ENCODE data around the gene RPS15A.

The RPS15A gene

DNA sequence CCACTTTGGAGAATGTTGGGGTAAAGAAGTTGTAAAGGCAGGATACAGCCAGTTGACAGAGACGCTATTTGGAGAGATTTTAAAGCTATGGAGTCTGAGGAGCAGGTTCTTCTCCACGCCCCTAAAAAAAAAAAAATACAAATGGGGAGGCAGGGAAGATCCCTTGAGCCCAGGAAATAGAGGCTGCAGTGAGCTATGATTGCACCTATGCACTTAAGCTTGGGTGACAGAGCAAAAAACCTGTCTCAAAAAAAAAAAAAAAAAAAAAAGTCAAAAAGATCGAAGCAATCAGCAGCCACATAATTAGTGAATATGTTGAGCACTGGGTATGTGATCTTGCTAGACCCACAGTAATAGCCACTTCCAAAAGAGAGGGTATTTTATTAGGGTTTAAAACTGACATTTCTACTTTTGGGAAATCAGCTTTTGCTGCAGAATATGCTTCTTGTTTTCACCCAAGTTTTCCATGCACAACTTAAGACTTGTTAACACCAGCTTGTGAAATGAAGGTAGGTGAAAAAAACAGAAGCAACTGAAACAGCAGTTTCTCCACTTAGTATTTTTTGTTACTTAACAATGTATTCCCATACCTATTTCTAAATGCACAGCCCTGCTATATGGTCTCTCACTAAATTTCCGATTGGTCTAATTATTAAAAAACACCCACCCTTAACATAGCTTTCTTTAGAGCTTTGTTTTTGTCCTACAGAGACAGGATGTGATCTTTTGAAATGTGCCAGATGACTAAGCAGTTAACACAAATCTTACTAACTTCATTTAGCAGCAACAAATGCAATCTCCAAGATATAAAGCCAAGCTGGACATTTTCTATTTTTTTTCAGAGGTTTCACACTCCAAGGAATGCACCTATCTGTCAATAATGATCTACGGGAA is 13.7 kb upstream of the RPS15A start:
- Mint-ChIP-seq H3K4me1 (ENCODE audit: low read depth) (peaks cover 45% of the 10 kb centered on the region), H3K36me3 (peaks cover 4% of the 10 kb centered on the region), H3K27ac (peak overlapping the region; percentile 90), H3K9me3 (ENCODE audit: low read depth) (no peaks in the 10 kb centered on the region), H3K27me3 (no peaks in the 10 kb centered on the region), H3K4me3 (peak overlapping the region; percentile 47)

DNA sequence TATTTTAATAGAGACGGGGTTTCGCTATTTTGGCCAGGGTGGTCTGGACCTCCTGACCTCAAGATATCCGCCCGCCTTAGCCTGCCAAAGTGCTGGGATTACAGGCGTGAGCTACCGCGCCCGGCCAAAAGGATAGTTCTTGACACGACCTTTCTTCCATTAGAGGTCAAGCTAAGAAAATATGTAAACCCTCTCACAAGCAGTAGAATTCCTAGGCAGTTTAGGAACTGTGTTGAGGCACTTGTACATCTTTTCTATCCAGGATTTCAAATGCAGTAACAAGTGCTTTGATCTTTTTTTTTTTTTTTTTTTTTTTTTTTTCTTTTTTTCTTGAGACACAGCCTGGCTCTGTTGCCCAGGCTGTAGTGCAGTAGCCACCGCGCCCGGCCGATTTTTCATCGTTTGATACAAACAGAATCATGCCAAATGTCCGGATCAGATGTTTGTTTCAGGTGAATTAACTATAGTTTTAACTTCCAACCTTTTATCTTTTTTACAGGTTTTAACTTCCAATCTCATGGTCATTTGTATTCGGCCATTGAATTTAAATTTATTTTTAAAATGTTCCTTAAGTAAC is 12.7 kb upstream of the RPS15A start:
- H3K4me3 Mint-ChIP-seq = peak overlapping the region; percentile 96
- no peaks in the 10 kb centered on the region for H3K36me3 Mint-ChIP-seq
- no peaks in the 10 kb centered on the region for H3K9me3 Mint-ChIP-seq (ENCODE audit: low read depth)
- H3K4me1 Mint-ChIP-seq (ENCODE audit: low read depth) = peaks cover 51% of the 10 kb centered on the region
- peak overlapping the region; percentile 80 for H3K27ac Mint-ChIP-seq
- H3K27me3 Mint-ChIP-seq = no peaks in the 10 kb centered on the region

DNA sequence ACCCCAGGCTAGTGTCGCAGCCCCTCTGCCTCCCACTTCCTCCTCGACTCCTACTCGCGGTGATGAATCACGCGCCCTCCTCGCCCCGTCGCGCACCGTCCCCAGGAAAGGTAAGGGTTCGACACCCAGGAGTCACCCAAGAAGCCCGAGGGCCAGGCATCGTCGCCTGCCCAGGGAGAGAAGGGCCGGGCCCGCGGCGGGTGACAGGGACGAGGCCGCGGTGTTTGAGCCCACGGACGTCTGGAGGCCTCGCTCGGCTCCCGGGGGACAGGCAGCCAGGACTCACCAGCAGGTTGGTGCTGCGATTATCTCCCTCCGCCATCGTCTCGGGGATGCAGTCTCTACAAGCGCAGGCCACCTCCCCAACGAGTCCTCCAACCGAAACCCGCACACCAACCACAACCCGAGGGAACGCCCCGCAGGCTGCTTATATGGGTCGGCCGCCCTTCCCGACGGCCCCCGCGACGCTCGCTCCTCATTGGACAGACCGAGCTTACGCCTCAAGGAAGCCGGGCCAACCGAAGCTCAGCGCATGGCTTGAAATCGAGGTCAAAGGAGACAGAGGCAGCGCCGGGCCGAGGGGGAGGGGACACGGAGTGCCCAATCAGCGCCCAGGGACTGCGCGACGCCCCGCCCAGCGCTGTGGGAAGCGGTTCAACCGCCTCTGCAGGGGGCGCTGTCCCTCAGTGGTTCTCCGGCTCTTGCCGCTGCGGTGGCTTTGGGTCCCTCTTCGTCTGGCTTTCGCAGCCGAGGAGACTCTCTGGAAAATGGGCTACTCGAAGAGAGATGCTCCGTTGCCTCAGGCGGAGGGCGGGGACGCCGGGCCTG is 11.2 kb upstream of the RPS15A start, which contains the start of gene ARL6IP1:
TSS of gene ARL6IP1 (minus strand) at position 405 of the 828 bp plus-strand sequence. CDS start at position 322, 83 bp downstream.
- peak within 1 kb of the TSS; percentile 95 for H3K27ac Mint-ChIP-seq

DNA sequence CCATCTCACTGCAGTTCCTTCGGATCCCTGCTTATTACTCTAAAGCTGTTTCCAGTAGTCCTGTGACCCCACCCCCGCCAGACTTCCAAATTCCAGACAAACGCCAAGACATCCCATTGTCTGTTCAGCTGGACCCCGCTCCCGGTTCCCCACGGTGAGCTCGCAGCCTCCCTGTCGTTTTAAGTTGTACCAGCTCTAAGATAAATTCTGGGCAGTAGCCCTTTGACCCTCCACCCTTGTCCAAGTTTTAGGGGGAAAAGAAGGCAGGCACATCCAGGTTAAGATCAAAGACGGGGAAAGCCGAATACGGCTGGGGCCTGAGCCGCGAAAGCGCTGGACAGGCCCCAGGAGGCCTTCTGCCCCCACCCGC is 10.6 kb upstream of the RPS15A start:
- Mint-ChIP-seq H3K4me1 (ENCODE audit: low read depth) (peaks cover 53% of the 10 kb centered on the region), H3K27ac (peak overlapping the region; percentile 95)

More for the DNA sequence above, 11.2 kb upstream of the RPS15A start, which contains the start of gene ARL6IP1:
- Mint-ChIP-seq H3K4me3 (peak within 1 kb of the TSS; percentile 96), H3K9me3 (ENCODE audit: low read depth) (no peaks in the 10 kb centered on the region), H3K4me1 (ENCODE audit: low read depth) (peaks cover 53% of the 10 kb centered on the region), H3K36me3 (no peaks in the 10 kb centered on the region), H3K27me3 (no peaks in the 10 kb centered on the region)

DNA sequence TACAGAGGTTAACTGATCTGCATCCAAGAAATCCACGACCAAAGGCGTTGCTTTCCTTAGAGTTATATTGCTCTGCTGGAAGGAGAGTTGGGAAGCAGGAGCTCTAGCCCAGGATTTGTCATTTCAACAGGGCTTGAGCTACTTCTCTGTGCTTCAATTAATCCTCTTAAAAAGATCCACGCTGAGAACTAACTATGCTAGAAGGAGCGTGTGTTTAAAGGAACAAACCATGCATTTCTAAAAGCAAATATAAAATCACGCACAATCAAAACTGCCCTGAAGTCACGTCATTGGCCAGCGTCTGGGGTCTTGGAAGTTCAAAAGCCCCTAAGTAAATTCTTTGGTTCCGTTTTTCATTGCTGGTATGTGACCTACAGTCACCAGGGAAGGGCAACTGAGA is 10.2 kb upstream of the RPS15A start:
- no peaks in the 10 kb centered on the region for H3K36me3 Mint-ChIP-seq
- no peaks in the 10 kb centered on the region for H3K9me3 Mint-ChIP-seq (ENCODE audit: low read depth)
- H3K4me3 Mint-ChIP-seq = peak overlapping the region; percentile 96
- peaks cover 52% of the 10 kb centered on the region for H3K4me1 Mint-ChIP-seq (ENCODE audit: low read depth)
- no peaks in the 10 kb centered on the region for H3K27me3 Mint-ChIP-seq
- H3K27ac Mint-ChIP-seq = peak overlapping the region; percentile 95

More for the DNA sequence above, 10.6 kb upstream of the RPS15A start:
- Mint-ChIP-seq H3K4me3 (peak overlapping the region; percentile 96), H3K36me3 (no peaks in the 10 kb centered on the region), H3K27me3 (no peaks in the 10 kb centered on the region), H3K9me3 (ENCODE audit: low read depth) (no peaks in the 10 kb centered on the region)

DNA sequence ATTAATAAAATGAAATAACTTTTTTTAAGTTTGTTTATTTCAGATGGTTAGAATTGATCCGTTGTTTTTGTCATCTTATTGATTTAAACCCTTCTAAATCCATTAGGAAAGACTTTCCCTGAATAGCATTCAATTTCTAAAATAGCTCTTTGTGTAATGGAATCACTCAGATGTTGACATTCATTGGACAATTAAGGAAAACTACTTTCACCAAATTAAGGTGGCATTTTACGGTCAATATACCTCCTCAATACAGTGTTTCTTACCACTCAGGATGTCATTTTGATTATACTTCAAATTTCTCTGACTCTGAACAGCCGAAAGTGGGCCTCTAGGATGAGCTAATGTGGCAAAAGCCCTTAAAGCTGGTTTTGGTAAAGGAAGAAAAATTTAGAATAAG is 9.4 kb upstream of the RPS15A start:
- H3K9me3 Mint-ChIP-seq (ENCODE audit: low read depth) = no peaks in the 10 kb centered on the region
- peak overlapping the region; percentile 96 for H3K4me3 Mint-ChIP-seq
- peak overlapping the region; percentile 95 for H3K27ac Mint-ChIP-seq
- no peaks in the 10 kb centered on the region for H3K36me3 Mint-ChIP-seq
- no peaks in the 10 kb centered on the region for H3K27me3 Mint-ChIP-seq
- peaks cover 48% of the 10 kb centered on the region for H3K4me1 Mint-ChIP-seq (ENCODE audit: low read depth)

DNA sequence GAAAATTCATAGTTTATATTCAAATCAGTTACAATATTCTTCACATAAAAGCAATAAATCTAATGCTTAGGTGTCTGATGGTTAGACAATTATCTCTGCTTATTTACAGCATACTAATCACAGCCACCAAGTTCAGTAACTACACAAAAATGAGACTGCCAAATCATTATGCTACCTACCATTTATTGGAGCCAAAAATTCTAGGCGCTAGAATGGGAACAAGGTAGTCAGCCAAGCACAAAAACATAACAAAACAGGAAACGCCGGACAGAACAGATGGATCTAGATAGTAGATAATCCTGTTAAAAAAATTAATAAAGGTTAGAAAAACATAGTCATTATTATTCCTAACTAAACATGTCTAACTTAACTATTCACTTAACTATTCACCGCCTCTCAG is 7.6 kb upstream of the RPS15A start:
- Mint-ChIP-seq H3K36me3 (peaks cover 6% of the 10 kb centered on the region), H3K27me3 (no peaks in the 10 kb centered on the region), H3K27ac (no peak overlapping the region), H3K4me3 (no peak overlapping the region), H3K9me3 (ENCODE audit: low read depth) (no peaks in the 10 kb centered on the region), H3K4me1 (ENCODE audit: low read depth) (peaks cover 36% of the 10 kb centered on the region)

DNA sequence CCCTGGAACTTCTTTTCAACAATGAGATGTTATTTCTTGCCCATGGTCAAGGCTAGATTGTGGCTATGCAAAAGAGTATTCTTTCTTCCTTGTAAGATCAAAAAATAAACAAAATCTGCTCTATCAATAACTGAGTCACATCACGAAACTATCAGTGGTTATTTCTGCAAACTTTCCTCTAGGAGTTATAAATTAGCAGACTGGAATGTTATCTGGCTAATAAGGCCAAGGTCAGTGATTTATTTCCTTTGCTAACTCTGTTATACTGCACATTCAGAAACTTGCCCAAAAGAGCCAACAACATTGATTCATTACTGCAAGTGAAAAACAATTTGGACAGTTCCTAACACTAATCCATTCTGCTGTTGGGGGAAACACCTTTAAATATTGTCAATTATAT is 6.2 kb upstream of the RPS15A start:
- no peaks in the 10 kb centered on the region for H3K9me3 Mint-ChIP-seq (ENCODE audit: low read depth)
- H3K4me1 Mint-ChIP-seq (ENCODE audit: low read depth) = peaks cover 27% of the 10 kb centered on the region
- peaks cover 7% of the 10 kb centered on the region for H3K36me3 Mint-ChIP-seq
- no peak overlapping the region for H3K27ac Mint-ChIP-seq
- no peak overlapping the region for H3K4me3 Mint-ChIP-seq
- H3K27me3 Mint-ChIP-seq = no peaks in the 10 kb centered on the region

DNA sequence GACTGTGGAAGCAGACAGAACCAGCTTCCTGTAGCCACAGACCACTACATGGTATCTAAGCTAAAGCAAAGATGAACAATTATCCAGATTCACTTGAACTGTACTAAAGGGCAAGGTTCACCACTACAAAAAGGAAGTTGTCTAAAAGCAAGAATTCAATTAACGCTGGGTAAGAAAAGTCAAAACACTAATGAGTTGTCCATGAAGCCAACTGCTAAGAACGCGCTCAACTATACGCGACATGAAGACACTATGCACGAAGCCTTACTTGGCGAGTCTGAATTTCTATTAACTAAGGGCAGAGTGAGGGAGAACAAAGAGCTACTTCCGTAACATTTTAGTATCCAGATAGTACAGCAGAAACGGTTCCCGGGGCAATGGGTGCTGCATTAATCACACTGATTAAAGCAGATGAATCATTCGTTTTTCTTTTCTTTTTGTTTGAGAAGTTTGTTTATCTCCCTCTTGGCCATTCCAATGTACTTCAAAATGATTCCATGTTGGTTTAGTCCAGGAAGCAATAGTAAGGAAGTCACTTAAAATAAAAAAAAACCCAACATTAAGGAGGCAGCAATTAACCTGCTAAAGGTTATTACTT is 2.8 kb upstream of the RPS15A start:
- peaks cover 22% of the 10 kb centered on the region for H3K36me3 Mint-ChIP-seq
- H3K27me3 Mint-ChIP-seq = no peaks in the 10 kb centered on the region
- H3K4me1 Mint-ChIP-seq (ENCODE audit: low read depth) = peaks cover 18% of the 10 kb centered on the region
- H3K27ac Mint-ChIP-seq = no peak overlapping the region
- no peak overlapping the region for H3K4me3 Mint-ChIP-seq
- H3K9me3 Mint-ChIP-seq (ENCODE audit: low read depth) = no peaks in the 10 kb centered on the region

DNA sequence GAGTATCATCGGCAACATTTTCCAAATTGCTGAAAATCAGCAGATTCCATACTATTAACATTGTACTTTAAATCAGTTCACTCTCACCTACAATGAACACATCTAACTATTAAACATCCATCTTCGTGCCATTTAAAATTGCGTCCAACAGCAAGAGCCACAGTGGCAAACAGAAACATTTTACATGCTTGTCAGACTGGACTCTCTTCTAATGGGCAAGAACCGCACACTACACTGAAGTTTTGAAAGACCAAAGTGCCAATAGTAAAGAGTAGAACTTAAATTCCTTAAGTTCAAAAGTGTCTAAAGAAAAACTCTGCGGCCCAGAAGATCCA is 652 bp downstream of the RPS15A start:
- peaks cover 47% of the 10 kb centered on the region for H3K4me1 Mint-ChIP-seq (ENCODE audit: low read depth)
- H3K36me3 Mint-ChIP-seq = peaks cover 42% of the 10 kb centered on the region
- peak overlapping the region; percentile 99 for H3K4me3 Mint-ChIP-seq

DNA sequence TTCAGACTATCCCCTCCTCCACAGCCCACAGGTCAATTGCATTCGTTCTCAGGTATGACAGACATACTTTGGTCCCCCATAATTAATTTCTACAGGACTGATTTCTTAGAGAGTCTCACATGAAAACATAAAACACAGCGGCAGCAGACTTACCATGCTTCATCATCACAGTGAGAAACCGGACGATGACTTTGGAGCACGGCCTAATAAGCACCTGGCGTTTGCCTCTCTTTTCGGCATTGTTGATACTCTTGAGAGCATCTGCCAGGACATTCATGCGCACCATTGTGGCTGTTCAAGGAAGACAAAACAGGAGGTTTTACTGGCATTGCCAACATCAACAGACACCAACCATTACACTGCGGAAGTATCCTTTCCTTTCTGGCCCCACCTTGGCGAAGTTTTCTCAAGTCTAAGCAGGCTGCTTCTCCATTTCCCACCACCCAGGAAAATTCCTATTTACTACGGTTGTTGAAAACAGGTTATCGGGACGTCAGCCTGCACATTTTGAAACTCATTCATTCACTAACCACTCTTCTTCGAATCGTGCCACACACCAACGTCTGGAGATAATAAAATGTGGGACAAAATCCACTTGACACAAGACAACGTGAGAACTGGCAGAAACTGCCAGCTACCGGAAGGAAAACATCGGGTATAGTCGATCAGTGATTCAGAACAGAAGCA is 1.2 kb downstream of the RPS15A start:
- H3K27me3 Mint-ChIP-seq = no peaks in the 10 kb centered on the region
- peak overlapping the region; percentile 99 for H3K4me3 Mint-ChIP-seq
- peaks cover 40% of the 10 kb centered on the region for H3K36me3 Mint-ChIP-seq
- H3K9me3 Mint-ChIP-seq (ENCODE audit: low read depth) = no peaks in the 10 kb centered on the region
- peak overlapping the region; percentile 98 for H3K27ac Mint-ChIP-seq
- peaks cover 48% of the 10 kb centered on the region for H3K4me1 Mint-ChIP-seq (ENCODE audit: low read depth)

More for the DNA sequence above, 652 bp downstream of the RPS15A start:
- Mint-ChIP-seq H3K27ac (peak overlapping the region; percentile 98), H3K9me3 (ENCODE audit: low read depth) (no peaks in the 10 kb centered on the region), H3K27me3 (no peaks in the 10 kb centered on the region)

DNA sequence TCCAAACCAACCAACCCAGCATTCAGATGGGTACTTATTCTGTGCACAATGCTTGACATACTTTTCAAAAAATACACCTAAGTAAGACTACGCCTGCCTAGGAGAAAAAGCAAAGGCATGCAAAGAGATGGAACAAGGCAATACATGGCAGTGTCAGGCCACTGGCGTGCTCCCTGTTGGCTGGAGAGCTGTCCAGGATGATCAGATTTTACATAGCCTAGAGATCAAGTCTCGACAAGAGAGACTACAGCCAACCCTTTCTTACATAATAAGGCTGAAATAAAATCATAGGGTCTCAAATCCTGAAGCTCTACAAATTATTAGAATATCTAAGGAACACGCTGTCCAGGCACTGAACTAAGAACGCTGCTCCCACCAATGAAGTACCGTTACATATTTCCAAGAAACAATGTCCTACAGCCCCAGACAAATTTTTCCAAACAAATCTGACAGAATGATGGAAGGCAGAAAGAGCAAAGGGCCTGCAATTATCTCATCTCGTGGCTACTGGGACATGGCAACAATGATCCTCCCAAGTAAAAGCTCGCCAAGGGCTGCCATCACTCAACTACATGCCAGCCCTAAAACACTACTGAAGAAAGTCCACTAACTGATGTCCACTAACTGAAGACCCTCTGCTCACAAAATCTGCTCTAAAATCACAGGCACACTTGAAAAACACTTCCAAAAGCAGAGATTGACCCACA is 5.1 kb downstream of the RPS15A start:
- no peaks in the 10 kb centered on the region for H3K9me3 Mint-ChIP-seq (ENCODE audit: low read depth)
- H3K27me3 Mint-ChIP-seq = no peaks in the 10 kb centered on the region
- peak overlapping the region; percentile 85 for H3K27ac Mint-ChIP-seq
- peaks cover 41% of the 10 kb centered on the region for H3K36me3 Mint-ChIP-seq
- H3K4me3 Mint-ChIP-seq = peak overlapping the region; percentile 99
- H3K4me1 Mint-ChIP-seq (ENCODE audit: low read depth) = peaks cover 54% of the 10 kb centered on the region

DNA sequence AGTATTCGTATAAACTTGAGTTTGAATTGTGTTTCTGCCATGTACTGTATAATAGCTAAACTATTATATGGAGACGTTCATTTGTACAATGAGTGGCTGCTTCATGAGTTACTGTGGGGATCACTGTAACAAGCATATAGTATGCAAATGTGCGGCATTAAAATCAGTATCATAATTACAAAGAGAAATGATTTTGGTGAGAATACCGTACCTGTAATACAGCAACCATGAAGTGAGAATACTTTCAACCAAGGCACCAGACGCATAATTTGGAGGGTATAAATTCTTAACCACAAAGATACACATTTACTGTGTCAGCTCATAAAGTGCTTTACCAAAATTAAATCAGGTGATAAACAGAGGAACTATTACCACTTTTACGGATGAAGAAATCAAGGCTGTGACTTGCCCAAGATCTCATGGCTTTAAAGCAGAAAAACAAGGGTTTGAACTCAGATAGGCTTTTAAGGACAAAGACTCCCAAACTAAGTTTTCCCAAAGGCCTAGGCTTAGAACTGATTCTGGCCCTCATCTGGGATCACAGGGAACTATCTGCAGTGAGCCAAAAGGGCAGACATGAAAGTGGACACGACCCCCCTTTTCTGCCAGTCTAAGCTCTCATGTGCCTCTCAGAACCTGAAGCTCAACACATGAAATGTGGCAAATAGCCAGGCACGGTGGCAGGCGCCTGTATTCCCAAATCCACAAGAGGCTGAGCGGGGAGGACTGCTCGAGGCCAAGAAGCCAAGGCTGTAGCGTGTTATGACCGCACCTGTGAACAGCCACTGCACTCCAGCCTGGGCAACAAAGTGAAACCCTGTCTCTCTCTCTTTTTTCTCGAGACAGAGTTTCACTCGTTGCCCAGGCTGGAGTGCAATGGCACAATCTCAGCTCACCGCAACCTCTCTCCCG is 6.4 kb downstream of the RPS15A start:
- H3K9me3 Mint-ChIP-seq (ENCODE audit: low read depth) = no peaks in the 10 kb centered on the region
- H3K4me1 Mint-ChIP-seq (ENCODE audit: low read depth) = peaks cover 49% of the 10 kb centered on the region
- peaks cover 32% of the 10 kb centered on the region for H3K36me3 Mint-ChIP-seq
- H3K4me3 Mint-ChIP-seq = peak overlapping the region; percentile 20
- H3K27me3 Mint-ChIP-seq = no peaks in the 10 kb centered on the region
- peak overlapping the region; percentile 62 for H3K27ac Mint-ChIP-seq

All from activated naive CD8-positive, alpha-beta T cell (primary cell).